Activated CD4-positive, alpha-beta T cell treated with anti-CD3 and anti-CD28 coated beads, Interleukin-2, amount 50 U/mL, for 16 hours (primary cell): ENCODE data around the gene PCGF1.
"Not testable (repeated sequence)": the region's sequence is repeated elsewhere in the genome, so short reads cannot be mapped to it uniquely, and the experiment has no call there.

Experiments
- DNase-seq: peaks from one replicate; pipeline ENCODE4 v3.0.0-alpha.2; 2020

The PCGF1 gene

DNA sequence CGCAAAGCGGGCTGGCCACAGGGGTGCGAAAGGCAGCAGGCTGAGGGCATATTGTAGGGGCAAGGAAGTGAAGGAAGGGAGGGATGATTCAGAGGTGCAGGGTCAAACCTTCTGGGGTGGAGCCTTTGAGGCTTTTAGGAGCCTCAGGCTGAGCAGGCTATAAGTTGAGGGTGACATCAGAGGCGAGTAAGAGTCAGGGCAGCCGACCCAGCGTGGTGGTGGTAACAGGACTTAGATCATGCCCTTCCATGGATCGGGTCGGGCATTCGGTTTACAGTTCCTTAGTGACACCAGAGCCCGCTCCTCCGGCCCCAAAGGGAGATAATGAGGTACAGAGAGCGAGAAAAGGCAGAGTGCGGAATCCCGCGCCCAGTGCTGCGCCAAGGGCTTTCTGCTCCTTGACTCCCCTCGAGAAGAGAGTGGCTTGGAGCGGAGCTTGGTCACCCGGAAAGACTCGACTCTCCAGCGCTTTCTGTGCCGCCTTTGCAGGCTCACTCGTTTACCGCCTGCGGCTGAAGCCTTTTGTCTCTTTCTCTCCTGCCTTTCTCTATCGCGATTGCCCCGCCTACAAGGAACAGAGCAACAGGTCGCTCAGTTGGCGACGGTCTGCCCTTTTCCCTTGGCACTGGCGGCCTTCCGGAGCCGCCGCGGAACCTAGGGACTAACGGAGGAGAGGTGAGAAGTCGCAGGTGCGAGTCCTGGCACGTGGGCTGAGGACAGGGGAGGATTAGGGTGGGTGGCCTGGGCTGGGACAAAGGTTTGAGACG is 8.8 kb downstream of the PCGF1 start:
- DNase-seq = peak; percentile 60

DNA sequence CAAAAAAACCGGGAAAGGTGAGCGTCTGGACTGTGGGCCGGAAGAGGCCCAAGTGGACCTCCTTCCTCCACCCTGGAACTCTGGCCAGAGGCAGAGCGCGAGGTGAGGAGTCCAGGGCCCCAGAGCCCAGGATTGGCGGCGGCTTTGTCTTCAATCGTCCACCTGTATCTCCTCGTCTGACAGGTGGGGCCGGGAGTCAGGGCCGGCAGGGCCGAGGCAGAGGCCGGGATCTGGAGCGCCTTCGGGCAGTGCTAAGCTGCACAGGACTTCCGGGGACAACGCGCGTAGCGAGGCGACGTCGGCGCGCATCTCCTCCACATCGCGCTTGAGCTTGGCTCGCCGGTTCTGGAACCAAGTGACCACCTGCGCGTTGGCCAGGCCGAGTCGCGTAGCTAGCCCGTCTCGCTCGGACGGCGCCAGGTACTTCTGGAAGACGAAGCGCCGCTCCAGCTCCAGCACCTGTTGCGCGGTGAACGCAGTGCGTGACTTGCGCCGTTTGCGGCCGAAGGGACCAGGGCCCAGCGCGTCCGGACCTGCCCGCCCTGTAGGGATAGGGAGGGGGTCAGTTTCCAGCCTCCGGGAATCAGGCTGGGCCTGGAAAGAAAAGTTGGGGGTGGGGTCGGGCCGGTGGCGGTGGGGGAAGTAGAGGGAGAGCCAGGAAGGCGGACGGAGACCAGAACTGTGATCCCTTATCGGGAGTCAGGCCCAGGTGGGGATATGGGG is 9.6 kb downstream of the PCGF1 start:
- peak; percentile 29 for DNase-seq

DNA sequence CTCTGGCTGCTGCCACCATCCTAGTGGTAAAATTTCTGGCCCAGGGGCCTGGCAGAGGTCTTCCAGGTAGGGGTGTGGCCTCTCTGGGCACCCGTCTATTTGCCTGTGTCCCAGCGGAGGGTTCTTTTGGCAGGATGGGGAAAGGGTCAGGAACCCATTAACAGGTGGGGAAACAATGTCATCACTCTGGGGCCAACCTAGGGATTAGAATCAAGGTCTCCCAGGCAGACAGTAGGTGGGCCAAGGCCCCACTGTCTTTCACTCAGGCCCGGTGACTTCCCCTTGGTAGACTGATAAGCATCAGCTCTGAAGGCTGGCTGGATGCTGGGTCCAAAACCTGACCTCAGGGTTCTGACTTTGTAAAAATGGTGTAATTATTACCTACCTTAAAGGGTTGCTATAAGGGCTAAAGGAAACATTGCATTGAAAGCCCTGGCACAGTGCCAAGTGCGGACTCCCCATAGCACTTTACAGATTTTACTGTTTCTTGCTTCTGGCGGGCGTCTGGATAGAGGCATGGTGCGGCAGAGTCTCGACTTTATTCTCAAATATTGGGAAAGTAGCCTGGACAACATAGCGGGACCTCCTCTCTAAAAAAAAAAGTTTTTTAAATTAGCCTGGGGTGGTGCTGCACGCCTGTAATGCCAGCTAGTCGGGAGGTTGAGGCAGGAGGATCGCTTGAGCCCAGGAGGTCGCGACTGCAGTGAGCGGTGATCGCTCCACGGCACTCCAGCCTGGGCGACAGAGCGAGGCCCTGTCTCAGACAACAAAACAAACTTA is 10.3 kb downstream of the PCGF1 start:
- DNase-seq = no peak

DNA sequence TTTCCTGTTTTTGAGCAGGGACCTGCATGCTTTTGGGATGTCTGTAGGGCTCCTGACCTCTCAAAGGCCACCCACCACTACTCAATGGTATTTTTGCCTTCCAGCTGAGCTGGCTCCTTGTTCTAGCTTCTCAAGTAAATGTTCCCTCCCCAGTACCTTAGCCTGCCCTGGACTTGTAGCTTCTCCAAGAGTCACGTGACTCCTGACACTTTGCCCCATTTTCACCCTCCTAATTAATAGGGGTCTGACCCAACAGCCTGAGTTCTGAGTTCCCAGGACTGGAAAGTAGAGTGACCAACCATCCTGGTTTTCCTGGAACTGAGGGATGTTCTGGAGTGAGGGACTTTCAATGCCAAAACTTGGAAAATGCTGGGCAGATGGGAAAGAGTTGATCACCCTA is 12.1 kb downstream of the PCGF1 start:
- no peak for DNase-seq

DNA sequence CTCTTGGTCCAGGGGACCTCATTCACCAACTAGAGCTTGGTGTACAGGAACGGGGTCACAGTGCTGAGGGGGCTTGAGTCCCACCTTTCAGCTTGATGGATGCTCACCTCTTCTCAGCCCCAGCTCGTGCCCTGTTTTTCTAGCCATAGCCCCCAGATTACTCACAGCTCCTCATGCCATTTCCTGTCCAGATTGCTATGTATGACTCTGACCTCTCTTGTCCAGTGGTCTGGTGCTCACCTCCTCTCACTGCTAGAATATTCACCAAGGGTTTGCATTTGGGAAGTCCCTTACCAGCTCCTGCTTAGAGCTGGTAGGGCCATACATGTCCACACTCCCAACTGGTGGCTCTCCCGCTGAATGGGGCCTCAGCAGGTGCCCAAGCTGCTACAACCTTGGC is 13.9 kb downstream of the PCGF1 start:
- DNase-seq = no peak

DNA sequence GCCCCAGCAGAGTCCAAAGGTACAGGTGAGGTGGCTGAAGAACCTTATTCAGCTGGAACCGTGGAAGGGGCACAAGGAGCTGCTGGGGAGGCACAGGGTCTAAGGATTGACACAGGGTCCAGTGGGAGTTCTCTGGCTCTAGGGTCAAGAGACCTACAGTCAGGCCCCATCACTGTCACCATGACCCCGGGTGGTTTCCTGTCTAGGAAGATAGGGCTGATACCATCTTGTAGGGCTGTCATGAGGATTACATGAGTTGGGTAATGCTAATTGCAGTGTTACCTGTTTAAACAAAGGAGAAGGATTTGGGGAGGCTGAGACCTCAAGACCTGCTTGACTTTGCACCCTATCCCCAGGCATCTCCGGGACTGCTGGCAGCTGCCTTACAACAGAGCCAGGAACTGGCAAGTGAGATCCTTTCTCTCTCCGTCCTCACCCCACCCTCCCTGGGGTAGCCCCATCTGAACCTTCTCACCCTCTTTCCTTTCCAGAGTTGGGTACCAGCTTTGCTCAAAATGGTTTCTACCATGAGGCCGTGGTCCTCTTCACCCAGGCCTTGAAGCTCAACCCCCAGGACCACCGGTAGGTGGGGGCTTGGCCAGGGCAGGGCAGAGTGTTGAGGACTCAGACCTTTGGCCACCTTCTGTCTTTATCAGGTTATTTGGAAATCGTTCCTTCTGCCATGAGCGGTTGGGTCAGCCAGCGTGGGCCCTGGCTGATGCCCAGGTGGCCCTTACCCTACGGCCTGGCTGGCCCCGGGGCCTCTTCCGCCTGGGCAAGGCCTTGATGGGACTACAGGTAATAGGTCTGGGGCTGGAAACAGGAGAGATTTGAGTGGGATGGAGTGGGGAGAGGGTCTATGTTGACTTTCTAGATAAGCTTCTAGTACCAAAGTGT is 15.6 kb downstream of the PCGF1 start:
- no peak for DNase-seq

DNA sequence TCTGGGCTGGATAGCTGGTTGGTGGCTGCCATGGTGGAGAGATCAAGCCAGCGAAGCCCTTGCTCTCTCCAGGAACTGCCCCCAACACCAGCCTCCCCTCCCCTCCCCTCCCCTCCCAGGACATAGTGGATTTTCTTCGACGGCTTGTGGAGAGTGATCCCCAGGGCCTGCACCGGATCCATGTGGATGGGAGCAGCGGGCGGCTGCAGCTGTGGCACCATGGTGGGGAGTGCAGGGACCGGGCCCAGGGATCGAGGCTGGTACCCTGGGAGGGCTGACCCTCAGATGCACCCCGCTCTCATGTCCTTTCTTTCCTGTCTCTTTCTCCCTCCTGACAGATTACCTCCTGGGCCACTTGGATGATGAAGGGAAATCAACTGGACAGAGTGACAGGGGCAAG is 17.6 kb downstream of the PCGF1 start:
- no peak for DNase-seq

DNA sequence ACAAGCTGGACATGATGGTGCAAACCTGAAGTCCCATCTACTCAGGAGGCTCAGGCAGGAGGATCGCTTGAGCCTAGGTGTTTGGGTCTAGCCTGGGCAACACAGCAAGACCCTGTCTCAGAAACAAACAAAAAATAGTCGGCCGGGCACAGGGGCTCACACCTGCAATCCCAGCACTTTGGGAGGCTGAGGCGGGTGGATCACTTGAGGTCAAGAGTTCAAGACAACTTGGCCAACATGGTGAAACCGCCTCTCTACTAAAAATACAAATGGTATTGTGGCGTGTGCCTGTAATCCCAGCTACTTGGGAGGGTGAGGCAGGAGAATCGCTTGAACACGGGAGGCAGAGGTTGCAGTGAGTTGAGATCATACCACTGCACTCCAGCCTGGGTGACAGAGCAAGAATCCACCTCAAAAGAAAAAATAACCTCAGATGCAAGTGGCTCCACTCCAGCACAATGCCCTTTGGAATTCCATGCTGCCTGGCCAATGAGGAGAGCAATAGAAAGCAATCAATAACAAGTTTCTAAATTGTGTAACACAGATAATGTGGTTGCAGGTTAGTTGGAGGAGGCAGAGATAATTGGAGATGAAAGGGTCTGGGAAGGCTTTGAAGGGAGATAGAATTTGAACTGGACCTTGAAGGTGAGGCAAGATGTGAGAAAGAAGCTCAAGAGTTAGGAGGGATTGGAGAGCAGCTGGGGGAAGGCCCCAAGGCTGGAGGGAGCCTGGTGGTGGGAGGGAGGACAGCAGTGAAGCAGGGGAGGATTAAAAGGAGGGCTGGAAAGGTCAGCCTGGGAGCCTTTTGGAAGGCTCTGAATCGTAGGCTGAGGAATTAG is 18.6 kb downstream of the PCGF1 start:
- no peak for DNase-seq

DNA sequence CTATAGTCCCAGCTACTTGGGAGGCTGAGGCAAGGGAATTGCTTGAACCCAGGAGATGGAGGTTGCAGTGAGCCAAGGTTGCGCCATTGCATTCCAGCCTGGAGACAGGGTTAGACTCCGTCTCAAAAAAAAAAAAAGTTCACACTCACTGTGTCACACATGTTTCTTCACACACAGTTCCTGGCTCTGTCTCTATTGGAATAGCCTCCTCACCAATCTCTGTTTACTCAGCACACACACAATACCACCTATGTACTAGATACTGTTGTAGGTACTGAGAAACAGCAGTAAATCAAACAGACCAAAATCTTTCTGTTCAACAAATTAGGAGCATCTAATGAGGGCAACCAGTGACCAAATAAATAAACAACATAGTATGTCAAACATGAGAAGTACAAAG is 21.4 kb downstream of the PCGF1 start:
- DNase-seq = no peak

DNA sequence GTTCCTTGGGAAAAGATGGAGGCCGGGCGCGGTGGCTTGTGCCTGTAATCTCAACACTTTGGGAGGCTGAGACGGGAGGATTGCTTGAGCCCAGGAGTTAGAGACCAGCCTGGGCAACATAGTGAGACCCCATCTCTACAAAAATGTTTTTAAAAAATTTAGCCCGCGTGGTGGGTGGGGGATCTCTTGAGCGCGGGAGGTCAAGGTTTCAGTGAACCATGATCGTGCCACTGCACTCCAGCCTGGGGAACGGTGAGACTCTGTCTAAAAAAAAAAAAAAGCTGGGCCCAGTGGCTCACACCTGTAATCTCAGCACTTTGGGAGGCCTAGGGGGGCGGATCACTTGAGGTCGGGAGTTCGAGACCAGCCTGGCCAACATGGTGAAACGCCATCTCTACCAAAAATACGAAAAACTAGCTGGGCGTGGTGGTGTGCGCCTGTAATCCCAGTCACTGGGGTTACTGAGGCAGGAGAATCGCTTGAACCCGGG is 23.8 kb downstream of the PCGF1 start:
- DNase-seq = not testable (repeated sequence)

DNA sequence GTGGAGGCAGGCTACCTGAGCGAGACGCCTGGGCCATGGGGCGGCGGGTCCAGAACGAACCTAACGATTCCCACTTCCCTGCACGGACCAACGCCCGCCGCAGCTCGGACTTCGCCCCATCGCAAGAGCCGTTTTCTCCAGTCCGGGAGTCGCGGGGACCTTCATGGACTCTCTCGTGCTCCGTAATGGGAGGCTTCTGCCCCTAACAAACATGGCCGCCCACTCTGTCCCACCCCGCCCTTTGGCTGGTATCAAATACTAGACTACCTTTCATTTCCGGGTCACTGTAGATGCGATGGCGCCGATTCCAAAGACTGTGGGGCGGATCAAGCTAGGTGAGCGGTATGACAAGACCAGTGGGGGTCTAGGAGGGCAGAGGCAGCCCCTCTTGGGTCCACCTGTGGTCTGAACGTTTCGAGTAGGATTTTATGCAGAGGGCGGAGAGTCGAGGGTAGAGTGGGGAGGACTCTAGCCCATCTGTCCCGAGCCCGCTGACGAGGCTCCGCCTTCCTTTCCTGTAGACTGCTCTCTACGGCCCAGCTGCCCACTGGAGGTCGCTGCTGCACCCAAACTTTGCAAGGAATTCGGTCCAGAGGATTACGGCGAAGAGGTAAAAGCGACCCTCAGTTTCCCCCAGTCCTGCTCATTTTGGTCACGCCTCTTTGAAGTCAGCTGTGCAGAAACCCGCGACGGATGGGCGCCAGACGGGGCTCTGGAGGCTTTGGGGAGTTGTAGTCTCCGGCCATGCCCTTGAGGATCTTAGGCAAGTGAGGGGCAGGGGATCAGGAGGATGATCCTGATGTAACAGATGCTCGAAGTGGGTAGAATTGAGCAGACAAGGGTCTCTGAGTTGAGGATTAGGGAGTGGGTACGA is 24.5 kb downstream of the PCGF1 start, which contains the start of the genes CCDC142 and TTC31:
CCDC142 (minus strand) TSS at position 198 of the 874 bp plus-strand sequence; CDS start at position 37, 161 bp downstream.
TTC31 (plus strand) TSS at position 281 of the 874 bp plus-strand sequence; CDS start at position 296, 15 bp downstream.
- DNase-seq = peak; percentile 95

DNA sequence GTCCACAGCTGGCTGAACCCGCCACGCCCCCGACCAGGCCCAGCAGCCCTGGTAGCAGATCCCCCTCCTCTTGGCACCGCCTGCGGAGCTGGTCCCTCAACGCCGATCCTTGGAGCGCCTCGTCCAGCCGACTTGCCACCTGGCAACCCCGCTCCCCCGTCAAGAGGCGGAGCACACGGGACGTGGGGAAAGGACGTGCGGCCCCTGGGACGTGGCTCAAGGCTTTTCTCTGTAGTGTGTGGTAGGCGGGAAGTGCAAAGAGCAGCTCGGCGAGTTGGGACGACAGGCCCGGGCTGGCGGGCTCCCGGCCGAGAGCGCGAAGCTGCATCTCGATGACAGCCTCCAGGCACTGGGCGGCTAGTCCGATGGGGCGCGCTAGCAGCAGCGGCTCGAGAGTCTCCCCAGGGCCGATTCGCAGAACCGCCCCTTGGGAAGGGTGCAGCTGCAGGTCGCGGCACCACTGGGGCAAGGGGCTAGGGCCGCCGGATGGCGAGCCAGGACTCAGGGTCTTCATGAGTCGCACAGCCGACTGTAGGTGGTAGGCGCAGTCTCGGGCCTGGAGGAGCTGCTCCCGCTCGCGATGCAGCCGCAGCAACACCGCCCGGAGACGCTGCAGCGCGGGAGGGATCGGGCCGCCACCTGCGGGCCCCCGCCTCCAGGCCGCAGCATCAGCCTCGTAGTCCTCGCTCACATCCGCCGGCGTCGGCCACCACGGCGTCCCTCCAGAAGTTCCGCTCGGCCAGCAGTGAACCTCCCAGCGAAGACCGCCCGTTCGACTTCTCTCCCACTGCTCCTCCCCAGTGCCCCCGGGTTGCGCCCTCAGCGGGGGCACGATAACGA is 25.3 kb downstream of the PCGF1 start:
- peak; percentile 67 for DNase-seq

DNA sequence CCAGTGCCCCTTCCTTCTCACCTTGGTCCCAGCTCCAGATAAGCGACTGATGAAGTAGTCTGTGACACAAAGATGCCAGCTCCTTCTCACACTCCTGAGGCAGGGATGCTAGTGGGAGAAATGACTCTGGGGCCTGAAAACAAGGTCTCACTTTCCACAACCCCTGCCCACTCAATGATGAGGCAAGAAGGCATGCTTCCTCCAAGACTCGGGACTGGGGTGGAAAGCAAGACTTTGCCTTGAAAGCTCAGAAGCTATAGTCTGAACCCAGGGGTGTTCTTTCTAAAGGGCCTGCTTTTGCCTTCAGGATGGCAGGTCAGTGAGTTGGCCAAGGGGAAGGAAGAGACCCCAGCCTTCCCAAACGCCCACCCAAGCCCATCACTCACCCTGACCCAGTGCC is 26.1 kb downstream of the PCGF1 start:
- no peak for DNase-seq

DNA sequence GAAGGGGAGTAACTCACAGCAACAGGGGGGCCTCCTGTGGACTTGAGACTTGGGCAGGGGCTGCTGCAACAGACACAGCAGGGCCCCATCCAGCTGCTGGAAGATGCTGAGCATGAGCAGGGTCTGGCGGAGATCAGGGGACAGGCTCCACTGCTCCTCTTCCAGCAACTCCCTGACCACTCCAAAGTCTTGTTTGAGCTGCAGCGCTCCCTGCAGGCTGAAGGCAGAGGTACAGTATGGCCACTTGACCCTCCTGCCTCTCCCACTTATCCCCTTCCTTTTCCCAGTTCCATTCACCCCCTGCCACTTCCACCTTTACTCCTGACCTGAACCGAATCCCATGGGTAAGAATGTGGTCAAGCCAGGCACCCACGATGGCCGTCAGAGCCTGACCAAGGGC is 32.6 kb downstream of the PCGF1 start:
- no peak for DNase-seq

DNA sequence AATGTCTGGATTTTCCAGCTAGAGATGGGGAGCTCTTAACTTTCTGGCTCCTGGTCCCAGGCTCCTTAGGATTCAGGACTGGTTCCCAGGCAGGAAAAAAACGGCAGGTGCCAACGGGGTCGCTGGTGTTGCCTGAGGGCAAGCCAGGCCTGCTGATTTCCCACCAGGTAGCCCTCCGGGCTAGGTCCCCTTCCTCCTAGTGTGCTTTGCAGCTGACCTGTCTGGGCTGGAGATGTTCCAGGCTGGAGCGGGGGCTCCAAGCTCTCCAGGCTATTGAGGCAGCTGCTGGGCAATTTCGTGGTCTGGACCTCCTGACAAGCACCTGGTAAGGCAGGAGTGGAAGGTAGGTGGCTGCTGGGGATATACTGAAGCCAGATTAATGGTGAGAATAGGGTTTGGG is 33.0 kb downstream of the PCGF1 start:
- no peak for DNase-seq

DNA sequence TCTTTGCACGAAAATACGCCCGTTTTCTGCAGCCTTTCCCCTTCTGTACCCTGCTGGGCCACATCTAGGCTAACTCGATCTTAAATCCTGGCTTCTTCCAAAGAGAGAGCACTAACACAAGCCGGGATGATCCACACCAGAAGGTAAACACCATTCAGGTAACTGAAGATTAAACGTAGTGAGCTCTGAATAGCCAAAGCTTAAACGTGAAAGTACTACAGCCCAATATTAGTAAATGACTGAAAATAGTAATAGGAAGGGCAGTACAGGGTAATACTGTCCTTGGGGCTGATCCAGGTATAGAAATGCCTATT is 34.6 kb downstream of the PCGF1 start:
- no peak for DNase-seq

DNA sequence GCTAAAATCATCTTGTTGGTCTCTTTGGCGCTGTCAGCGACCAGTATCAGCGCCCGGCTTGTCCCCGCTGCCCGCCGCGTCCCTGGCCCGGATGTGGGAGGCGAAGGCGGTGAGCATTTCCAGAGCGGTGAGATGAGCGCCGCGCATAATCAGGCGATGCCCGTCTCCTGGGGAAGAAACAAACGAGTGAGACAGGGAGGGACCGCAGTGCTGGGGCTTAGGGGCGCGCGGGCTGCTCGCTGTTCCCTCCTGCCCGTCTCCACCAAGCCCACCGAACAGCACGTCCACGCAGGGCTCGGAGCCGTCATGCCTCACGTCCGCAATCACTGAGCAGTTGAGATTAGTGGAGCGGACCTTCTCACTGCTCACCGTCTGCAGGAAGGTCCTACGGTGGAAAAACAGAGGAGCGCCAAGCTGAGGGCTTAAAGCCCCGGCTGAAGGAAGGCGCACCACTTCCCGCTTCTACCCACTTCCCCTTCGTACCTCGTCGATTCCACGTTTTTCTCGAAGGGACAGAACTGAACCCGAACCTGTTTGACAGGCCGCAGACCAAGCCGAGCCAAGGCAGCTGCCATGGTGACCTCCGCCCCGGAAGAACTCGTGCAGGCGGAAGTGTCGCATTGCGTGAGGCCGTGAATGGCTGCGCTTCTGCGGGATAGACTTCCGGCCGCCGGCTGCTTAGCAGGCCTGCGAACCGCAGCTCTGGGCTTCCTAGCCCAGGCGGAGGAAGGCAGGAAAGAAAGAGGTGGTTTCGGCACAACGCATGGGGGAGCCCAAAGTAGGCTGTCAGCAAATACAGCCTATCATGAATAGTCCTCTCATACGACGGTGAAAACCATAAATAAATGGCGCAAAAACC is 35.2 kb downstream of the PCGF1 start, which contains the start of gene MRPL53:
MRPL53 (minus strand) TSS at position 595 of the 859 bp plus-strand sequence; CDS start at position 575, 20 bp downstream.
- DNase-seq = peak; percentile 97
